Breast epithelium (tissue), 4 donors: ENCODE data around the gene CBFA2T3. TPM values are rescaled to one million over a fixed set of nuclear protein-coding genes. Genes with fewer than 3 reads are reported as not detected.

Experiments
- DNase-seq, 2 donors: peaks; one replicate each; pipeline ENCODE4 v3.0.0-alpha.2; 2019; ENCODE audit warnings: low spot score in 2 of 2
- H3K27ac ChIP-seq, 2 donors: fragments of 200-600 bp; sonication (generic) in 1 of 2; one replicate each; pipeline ENCODE4 v1.5.1; 2016 to 2019; ENCODE audit warnings: mild to moderate bottlenecking in 1 of 2
- H3K27me3 ChIP-seq, 2 donors: fragments of 200-600 bp; sonication (generic) in 1 of 2; one replicate each; pipeline versions ENCODE4 v1.5.1 to v1.6.0; 2017 to 2019; ENCODE audit warnings: control low read depth in 1 of 2, mild to moderate bottlenecking in 1 of 2
- H3K36me3 ChIP-seq: fragments of 200-600 bp; one replicate; pipeline ENCODE4 v1.5.1; 2019
- H3K4me1 ChIP-seq, 2 donors: fragments of 200-600 bp; sonication (generic); one replicate each; pipeline ENCODE4 v1.5.1; 2016 to 2019; ENCODE audit warnings: control low read depth in 1 of 2
- H3K4me3 ChIP-seq, 3 donors: fragments of 200-600 bp; sonication (generic); 1 replicate in 2 of 3; 2 replicates in 1 of 3; pipeline ENCODE4 v1.5.1; 2016 to 2019; ENCODE audit warnings: mild to moderate bottlenecking in 3 of 3, moderate library complexity in 2 of 3
- H3K9me3 ChIP-seq, 2 donors: fragments of 200-600 bp; sonication (generic) in 1 of 2; one replicate each; pipeline ENCODE4 v1.5.1; 2016 to 2019; ENCODE audit warnings: control low read depth in 1 of 2
- POLR2A ChIP-seq: fragments of 450-650 bp; IDR thresholded peaks from one replicate; pipeline ENCODE4 v1.6.1; 2016; ENCODE audit warnings: antibody characterized with exemption, mild to moderate bottlenecking, moderate library complexity
- POLR2AphosphoS5 ChIP-seq, 3 donors: sonication (generic); formaldehyde crosslinking; IDR thresholded peaks; one replicate each; pipeline ENCODE4 v1.6.1; 2017; ENCODE audit warnings: antibody characterized with exemption in 3 of 3
- intact Hi-C: fragments of 100-400 bp; cut with DNase I; formaldehyde crosslinking; loops from one replicate; pipeline ENCODE4 v1.15.1; 2023; ENCODE audit warnings: low total_unique reads
- total RNA-seq, 3 donors: library from RNA; depleted of rRNA; stranded (reverse); fragments of >200 nt; gene quantifications; one replicate each; pipeline ENCODE4 v1.1.0, GENCODE V29; 2016
- TF ChIP-seq, protein P1 (sequence below), 3 donors: fragments of 450-650 bp; IDR thresholded peaks; one replicate each; pipeline ENCODE4 v1.5.1; 2016 to 2017; ENCODE audit warnings: antibody characterized with exemption in 3 of 3, mild to moderate bottlenecking in 3 of 3, moderate library complexity in 3 of 3

CBFA2T3 gene
- total RNA-seq, 3 donors from 2014 or later, result 0.64 to 2.3 (median 0.88) TPM

DNA sequence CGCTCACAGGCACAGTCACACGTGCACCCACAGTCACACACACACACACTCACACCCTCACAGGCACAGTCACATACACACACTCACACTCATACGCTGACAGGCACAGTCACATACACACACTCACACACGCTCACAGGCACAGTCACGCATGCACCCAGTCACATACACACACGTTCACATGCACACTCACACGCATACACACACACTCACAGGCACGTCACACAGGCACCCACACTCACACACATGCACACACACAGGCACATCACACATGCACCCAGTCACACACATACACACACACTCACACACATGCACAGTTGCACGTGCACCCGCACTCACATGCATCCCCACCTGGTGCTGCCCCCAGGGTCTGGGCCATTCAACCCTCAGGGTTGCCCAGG is 46.1 kb upstream of the CBFA2T3 start:
- peaks cover 0 to 58% of the 10 kb centered on the region in 2 donors for H3K27me3 ChIP-seq
- intact Hi-C loops, result no loop called here
- DNase-seq, result no peak
- no peaks in the 10 kb centered on the region for H3K36me3 ChIP-seq
- no peak overlapping the region for H3K27ac ChIP-seq
- TF ChIP-seq, protein P1, sequence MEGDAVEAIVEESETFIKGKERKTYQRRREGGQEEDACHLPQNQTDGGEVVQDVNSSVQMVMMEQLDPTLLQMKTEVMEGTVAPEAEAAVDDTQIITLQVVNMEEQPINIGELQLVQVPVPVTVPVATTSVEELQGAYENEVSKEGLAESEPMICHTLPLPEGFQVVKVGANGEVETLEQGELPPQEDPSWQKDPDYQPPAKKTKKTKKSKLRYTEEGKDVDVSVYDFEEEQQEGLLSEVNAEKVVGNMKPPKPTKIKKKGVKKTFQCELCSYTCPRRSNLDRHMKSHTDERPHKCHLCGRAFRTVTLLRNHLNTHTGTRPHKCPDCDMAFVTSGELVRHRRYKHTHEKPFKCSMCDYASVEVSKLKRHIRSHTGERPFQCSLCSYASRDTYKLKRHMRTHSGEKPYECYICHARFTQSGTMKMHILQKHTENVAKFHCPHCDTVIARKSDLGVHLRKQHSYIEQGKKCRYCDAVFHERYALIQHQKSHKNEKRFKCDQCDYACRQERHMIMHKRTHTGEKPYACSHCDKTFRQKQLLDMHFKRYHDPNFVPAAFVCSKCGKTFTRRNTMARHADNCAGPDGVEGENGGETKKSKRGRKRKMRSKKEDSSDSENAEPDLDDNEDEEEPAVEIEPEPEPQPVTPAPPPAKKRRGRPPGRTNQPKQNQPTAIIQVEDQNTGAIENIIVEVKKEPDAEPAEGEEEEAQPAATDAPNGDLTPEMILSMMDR (IDR thresholded peaks at IDR 0.05), result no peak
- TF ChIP-seq POLR2A, result no peak
- no peak for TF ChIP-seq POLR2AphosphoS5 (IDR thresholded peaks at IDR 0.05)
- no peak overlapping the region for H3K4me3 ChIP-seq
- no peaks in the 10 kb centered on the region for H3K4me1 ChIP-seq
- H3K9me3 ChIP-seq, result peaks cover 13 to 16% of the 10 kb centered on the region in 2 donors

DNA sequence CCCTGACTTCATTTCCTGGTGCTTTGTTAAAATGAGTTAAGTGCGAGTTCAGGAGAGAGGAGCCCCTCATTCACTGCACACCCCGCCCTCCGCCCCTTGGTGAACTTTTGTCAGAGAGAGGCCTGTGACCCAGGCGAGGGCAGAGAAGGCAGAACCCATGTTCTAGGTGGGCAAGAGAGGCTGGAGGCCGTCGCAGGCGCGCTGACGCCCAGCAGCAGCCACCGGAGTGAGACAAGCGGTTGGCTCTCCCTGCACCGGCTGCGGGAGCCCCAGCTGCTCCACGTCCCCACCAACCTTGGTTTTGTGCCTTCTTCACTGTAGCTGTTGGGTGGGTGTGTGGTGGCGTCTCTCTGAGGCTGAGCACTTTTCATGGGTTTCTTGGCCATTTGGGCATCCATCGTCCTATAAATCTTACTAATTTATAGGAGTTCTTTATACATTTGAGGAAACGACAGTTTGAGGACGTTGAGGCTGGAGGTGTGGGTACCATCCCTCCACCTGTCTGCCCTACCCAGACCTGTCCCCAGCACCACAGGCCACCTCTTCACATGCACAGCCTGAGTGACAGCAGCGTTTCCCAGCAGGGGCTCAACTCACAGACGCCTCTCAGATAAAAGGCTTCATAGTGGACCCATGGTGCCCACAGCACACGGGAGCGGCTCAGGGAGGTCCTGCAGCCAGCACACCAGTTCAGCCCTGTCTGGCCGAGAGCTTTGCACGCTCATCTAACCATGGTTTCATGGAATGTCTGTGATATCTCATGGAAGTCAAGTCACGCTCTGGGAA is 45.2 kb upstream of the CBFA2T3 start:
- TF ChIP-seq POLR2A, result no peak
- no peak for TF ChIP-seq POLR2AphosphoS5 (IDR thresholded peaks at IDR 0.05)
- TF ChIP-seq, protein P1 (IDR thresholded peaks at IDR 0.05), result no peak
- no peak overlapping the region for H3K27ac ChIP-seq
- no peak overlapping the region for H3K4me3 ChIP-seq
- H3K9me3 ChIP-seq, result peaks cover 13 to 16% of the 10 kb centered on the region in 2 donors
- H3K36me3 ChIP-seq, result no peaks in the 10 kb centered on the region
- no peaks in the 10 kb centered on the region for H3K4me1 ChIP-seq
- peaks cover 0 to 58% of the 10 kb centered on the region in 2 donors for H3K27me3 ChIP-seq
- intact Hi-C loops, result no loop called here
- no peak for DNase-seq

DNA sequence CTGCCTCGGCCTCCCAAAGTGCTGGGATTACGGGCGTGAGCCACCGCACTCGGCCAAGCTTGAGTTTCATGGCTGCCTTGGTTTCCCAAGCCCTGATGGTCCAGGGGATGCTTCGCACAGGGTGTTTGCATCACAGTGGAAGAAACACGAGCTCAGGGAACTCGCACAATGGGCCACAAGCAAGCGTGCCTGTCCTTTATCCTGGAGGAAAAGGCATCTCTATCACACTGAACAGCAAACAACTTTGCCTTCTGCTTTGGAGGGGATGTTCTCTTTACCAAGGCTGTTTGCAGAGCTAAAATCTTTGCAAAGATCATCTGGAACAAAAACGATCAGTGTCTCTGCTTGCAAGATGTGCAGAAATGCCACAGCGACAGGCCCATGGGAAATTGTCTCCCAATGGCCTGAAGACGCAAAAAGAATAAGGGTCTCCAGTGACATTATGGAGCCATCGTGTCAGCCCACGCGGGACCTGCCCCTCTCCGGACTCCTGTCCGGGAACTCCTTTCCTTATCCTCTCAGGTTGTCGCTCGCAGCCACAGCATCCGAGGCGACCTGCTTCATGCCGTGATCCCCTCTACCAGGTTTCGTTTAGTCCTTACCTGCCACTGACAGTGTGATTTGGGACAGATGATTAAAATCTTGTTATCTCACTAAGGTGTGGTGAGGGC is 44.1 kb upstream of the CBFA2T3 start:
- no peak for DNase-seq
- intact Hi-C loops, result no loop called here
- TF ChIP-seq POLR2AphosphoS5 (IDR thresholded peaks at IDR 0.05) (no peak), POLR2A (no peak)
- TF ChIP-seq, protein P1 (IDR thresholded peaks at IDR 0.05), result no peak
- H3K4me3 ChIP-seq, result no peak overlapping the region
- H3K27me3 ChIP-seq, result peaks cover 0 to 58% of the 10 kb centered on the region in 2 donors
- no peak overlapping the region for H3K27ac ChIP-seq
- H3K4me1 ChIP-seq, result no peaks in the 10 kb centered on the region
- peaks cover 6% of the 10 kb centered on the region in 2 donors for H3K9me3 ChIP-seq
- H3K36me3 ChIP-seq, result no peaks in the 10 kb centered on the region

DNA sequence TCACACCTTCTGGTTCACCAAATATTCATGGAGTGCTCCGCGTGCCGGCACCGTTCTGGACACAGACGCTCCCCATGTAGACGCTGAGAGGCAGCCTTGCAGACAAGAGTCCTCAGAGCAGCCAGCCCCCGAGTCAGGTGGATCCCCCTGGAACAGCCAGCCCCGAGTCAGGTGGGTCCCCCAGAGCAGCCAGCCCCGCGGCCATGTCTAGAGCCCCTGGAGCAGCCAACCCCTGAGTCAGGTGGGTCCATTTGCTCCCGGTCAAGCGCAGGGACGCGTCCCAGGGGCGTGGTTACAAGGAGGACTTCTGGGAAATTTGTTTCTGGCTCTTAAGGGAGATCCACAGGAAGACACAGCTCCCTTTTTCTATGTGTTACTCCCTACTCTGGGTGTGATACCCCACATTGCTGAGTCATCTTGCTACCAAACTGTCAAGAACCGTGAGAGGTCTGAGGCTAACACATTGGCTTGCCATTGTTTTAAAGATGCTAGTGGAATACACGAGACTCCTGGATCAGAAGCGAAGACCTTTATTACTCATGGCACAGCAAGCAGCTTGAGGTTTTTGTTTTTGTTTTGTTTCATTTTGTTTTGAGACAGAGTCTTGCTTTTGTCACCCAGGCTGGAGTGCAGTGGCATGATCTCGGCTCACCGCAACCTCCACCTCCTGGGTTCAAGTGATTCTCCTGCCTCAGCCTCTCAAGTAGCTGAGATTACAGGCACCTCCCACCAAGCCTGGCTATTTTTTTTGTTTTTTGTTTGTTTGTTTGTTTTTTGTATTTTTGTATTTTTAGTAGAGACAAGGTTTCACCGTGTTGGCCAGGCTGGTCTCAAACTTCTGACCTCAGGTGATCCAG is 43.3 kb upstream of the CBFA2T3 start:
- Histone ChIP-seq H3K9me3 (peaks cover 0 to under 1% of the 10 kb centered on the region in 2 donors), H3K27me3 (peaks cover 0 to 63% of the 10 kb centered on the region in 2 donors), H3K4me3 (no peak overlapping the region), H3K4me1 (no peaks in the 10 kb centered on the region), H3K27ac (no peak overlapping the region), H3K36me3 (no peaks in the 10 kb centered on the region)
- intact Hi-C loops, result no loop called here
- no peak for DNase-seq
- TF ChIP-seq POLR2A (no peak), POLR2AphosphoS5 (IDR thresholded peaks at IDR 0.05) (no peak)
- TF ChIP-seq, protein P1 (IDR thresholded peaks at IDR 0.05), result no peak
